GM10248 (cell line): Measurements from ENCODE around the gene IQUB.
"Not testable (repeated sequence)": the region's sequence is repeated elsewhere in the genome, so short reads cannot be mapped to it uniquely, and the experiment has no call there.

ENCODE experiments used
- CTCF ChIA-PET: fragments of 300-600 bp; sonication (Branson Sonifier 250); formaldehyde crosslinking; extraction: SDS; loops from one replicate; lab custom pipeline; 2021; ENCODE audit warnings: antibody characterized with exemption; lab: Yijun Ruan, JAX
- POLR2A ChIA-PET: fragments of 350-650 bp; sonication (Branson Sonifier 250); formaldehyde crosslinking; extraction: SDS; loops from one replicate; lab custom pipeline; 2020; ENCODE audit warnings: antibody characterized with exemption; lab: Yijun Ruan, JAX
- DNase-seq: peaks from one replicate; pipeline ENCODE4 v3.0.0; 2012; ENCODE audit errors: extremely low spot score
- TF ChIP-seq, protein P1 (sequence below): IDR thresholded peaks from 2 replicates; pipeline ENCODE4 v1.5.1; 2012; ENCODE audit warnings: mild to moderate bottlenecking, low read depth; ENCODE audit errors: extremely low read depth, missing control alignments, control extremely low read depth

IQUB gene

DNA sequence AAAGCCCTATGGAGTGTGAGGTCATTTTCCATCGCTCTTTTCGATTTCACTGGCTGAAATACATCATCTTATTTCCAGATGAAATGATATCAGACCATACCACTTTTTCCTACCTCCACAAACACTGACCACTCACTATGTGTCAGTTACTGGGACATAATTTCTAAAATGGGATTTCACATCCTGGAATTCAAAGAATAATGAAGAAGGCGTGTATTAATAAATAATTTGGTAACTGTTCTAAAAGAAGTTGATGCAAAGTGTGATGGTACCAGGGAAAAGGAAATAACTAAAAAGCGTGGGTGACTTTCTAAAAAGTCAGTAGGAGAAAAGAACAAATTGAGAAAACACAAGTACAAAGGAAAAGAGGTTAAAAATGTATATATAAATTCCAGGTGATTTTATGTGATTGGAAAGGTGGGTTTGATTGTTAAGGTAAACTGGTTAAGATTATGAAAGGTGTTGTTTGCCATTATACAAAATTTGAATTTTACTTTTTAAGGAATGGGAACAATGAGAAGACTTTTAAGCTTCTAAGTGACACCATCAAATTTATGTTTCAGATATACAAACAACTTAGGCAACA, 24.0 kb upstream of the IQUB start:
- CTCF ChIA-PET: interaction anchor here (0.9 to 2.1 kb wide), 6 partner anchors 8 to 66 kb away, joined by 3 to 7 read pairs (median 4); no protein-coding TSS in a partner anchor
- POLR2A ChIA-PET: interaction anchor here (0.6 to 0.9 kb wide), 3 partner anchors 11 to 192 kb away, joined by 3 to 4 read pairs (median 3); partner anchors contain the start of gene WASL
- TF ChIP-seq, protein P1, sequence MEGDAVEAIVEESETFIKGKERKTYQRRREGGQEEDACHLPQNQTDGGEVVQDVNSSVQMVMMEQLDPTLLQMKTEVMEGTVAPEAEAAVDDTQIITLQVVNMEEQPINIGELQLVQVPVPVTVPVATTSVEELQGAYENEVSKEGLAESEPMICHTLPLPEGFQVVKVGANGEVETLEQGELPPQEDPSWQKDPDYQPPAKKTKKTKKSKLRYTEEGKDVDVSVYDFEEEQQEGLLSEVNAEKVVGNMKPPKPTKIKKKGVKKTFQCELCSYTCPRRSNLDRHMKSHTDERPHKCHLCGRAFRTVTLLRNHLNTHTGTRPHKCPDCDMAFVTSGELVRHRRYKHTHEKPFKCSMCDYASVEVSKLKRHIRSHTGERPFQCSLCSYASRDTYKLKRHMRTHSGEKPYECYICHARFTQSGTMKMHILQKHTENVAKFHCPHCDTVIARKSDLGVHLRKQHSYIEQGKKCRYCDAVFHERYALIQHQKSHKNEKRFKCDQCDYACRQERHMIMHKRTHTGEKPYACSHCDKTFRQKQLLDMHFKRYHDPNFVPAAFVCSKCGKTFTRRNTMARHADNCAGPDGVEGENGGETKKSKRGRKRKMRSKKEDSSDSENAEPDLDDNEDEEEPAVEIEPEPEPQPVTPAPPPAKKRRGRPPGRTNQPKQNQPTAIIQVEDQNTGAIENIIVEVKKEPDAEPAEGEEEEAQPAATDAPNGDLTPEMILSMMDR: no peak
- no peak for DNase-seq

DNA sequence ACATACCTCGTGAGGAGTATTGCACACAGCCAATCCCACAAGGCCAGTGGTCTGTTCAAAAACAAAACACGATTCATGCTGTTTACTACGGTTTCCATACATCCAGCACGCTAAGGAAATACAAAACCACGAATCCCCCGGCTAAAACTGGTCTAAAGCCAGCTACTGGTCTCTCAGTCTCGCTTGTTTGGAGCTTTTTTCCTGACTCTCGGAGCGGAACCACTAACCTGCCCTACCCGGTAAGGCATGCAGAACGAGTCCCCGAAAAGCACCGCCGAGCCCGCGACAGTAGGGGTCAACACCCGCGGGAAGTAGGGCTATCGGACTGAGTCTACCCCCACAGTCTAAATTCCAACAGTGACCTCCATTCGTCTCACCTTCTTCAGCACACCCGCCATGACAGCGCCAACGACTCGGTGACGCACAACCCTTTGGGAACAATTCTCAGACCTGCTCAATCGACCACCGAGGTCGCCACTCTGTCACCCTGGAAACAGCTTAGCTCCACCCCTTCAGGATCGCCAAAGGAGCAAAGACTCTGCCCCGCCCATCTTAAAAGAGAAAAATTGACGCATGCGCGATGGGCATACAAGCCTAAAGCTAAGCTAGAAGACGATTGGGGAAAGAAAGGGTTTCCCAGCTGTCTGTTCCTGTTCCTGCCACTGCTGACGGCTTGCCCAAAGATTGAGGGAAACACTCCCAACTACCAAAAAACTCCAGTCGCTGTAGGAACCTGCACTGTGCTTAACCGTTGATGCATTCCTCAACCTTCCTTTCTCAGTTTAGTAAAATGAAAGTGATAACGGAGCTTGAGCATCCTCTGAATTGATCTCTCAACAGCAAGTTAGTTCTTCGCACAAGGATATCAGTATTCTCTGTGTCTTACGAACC, 23.2 kb upstream of the IQUB start, which contains the start of gene NDUFA5:
Gene NDUFA5 (minus strand): TSS at position 421 of the 891 bp plus-strand sequence. CDS start 23 bp downstream, at position 398.
- ChIA-PET POLR2A (interaction anchor here (0.6 to 0.9 kb wide), 3 partner anchors 12 to 193 kb away, joined by 3 to 4 read pairs (median 3); partner anchors contain the start of gene WASL), CTCF (interaction anchor here (0.9 to 2.1 kb wide), 6 partner anchors 9 to 66 kb away, joined by 3 to 7 read pairs (median 4); no protein-coding TSS in a partner anchor)
- TF ChIP-seq, protein P1: no peak
- DNase-seq: peak; percentile 90

DNA sequence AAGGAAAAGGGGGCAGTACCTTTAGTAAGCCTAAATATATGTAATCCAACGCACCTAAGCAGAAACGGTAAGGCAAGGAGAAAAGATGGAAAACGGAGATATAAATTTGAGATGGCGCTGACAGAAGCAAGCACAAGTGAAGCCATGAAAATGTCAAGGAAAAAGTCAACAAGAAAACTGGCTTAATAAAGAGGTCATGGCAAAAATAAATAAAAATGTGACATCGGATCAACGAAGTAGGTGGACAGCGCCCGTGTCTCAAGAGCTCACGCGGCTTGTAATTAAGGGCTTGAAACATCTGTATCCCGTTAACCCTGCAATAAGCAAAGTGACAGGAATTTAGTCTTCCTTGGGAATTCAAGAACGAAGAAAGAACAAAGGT, 22.6 kb upstream of the IQUB start:
- TF ChIP-seq, protein P1: no peak
- ChIA-PET CTCF (interaction anchor here (1.3 to 2.1 kb wide), 3 partner anchors 17 to 62 kb away, joined by 3 to 7 read pairs (median 7); no protein-coding TSS in a partner anchor), POLR2A (no interaction called here)
- no peak for DNase-seq

DNA sequence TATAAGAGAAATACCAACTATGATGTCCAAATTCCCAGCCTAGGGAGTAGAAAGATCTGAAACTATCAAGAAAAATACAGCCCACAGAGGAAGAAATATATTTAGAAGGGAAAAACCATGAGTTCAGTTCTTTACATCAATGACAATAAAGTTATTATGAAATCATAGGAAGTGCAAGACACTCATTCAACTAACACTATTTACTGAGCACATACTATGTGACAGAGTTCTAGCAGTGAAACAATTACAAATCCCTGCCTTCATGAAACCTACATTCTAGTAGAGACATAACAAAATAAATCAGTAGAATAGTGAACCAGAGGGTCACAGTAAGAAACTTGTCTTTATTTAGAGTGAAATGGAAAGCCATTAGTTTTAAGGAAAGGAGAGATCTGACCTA, 21.1 kb upstream of the IQUB start:
- TF ChIP-seq, protein P1: no peak
- ChIA-PET CTCF (no interaction called here), POLR2A (no interaction called here)

DNA sequence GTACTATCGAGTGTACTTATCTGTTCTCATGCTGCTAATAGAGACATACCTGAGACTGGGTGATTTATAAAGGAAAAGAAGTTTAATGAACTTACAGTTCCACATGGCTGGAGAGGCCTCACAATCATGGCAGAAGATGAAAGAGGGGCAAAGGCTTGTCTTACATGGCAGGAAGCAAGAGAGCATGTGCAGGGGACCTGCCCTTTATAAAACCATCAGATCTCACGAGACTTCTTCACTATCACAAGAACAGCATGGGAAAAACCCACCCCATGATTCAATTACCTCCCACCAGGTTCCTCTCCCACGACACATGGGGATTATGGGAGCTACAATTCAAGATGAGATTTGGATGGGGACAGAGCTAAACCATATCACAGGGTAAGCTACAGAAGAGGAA, 18.8 kb upstream of the IQUB start:
- TF ChIP-seq, protein P1: no peak
- DNase-seq: no peak
- ChIA-PET CTCF (interaction anchor here (0.9 to 2.0 kb wide), 2 partner anchors 8 to 59 kb away, joined by 3 to 7 read pairs; no protein-coding TSS in a partner anchor), POLR2A (interaction anchor here (0.9 kb wide), 1 partner anchor 9 kb away, joined by 3 read pairs; no protein-coding TSS in a partner anchor)

More for the DNA sequence above, 21.1 kb upstream of the IQUB start:
- no peak for DNase-seq

DNA sequence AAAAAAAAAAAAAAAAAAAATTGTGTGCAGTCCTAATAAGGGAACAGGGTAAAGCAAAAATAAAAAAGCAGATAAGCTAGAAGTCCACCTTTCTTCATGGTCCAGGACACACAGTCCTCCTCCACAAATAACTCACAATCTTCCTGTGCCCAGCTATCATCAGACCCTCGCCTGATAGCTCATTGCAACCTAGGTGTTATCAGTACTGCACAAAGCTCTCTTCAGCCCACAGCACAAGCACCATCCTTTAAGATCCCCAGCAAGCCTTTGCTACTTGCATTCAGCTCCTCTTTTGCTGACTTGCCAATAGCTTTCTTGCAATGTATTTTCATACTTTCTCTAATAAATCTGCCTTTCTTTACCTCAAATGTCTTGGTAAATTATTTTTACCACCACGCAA, 18.2 kb upstream of the IQUB start:
- ChIA-PET CTCF (interaction anchor here (2.0 kb wide), 1 partner anchor 58 kb away, joined by 7 read pairs; no protein-coding TSS in a partner anchor), POLR2A (interaction anchor here (0.9 kb wide), 1 partner anchor 8 kb away, joined by 3 read pairs; no protein-coding TSS in a partner anchor)
- TF ChIP-seq, protein P1: no peak
- DNase-seq: no peak

DNA sequence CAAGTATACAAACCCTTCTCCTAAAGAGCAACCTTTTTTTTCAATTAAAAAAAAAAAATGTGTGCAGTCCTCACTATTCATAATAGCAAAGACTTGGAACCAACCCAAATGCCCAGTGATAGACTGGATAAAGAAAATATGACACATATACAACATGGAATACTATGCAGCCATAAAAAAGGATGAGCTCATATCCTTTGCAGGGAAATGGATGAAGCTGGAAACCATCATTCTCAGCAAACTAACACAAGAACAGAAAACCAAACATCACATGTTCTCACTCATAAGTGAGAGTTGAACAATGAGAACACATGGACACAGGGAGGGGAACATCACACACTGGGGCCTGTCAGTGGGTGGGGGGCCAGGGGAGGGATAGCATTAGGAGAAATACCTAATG, 17.7 kb upstream of the IQUB start:
- DNase-seq, CTCF ChIA-PET: not testable (repeated sequence)
- POLR2A ChIA-PET: interaction anchor here (0.9 kb wide), 1 partner anchor 8 kb away, joined by 3 read pairs; no protein-coding TSS in a partner anchor
